Colonic mucosa (tissue), 4 donors: ENCODE data around the gene PKD2. TPM values are rescaled to one million over a fixed set of nuclear protein-coding genes. Genes with fewer than 3 reads are reported as not detected.
A peak's percentile ranks its signal among the peaks of the same experiment; 100 is the strongest.

ENCODE experiments used
- DNase-seq: peaks from one replicate; pipeline ENCODE4 v3.0.0-alpha.2; 2020
- H3K27ac ChIP-seq: fragments of 200-600 bp; one replicate; pipeline ENCODE4 v1.8.0; 2021
- H3K27me3 ChIP-seq: fragments of 200-600 bp; one replicate; pipeline ENCODE4 v1.8.0; 2021
- H3K36me3 ChIP-seq: fragments of 200-600 bp; one replicate; pipeline ENCODE4 v1.8.0; 2021
- H3K4me1 ChIP-seq: fragments of 200-600 bp; one replicate; pipeline ENCODE4 v1.8.0; 2021; ENCODE audit warnings: mild to moderate bottlenecking
- H3K4me3 ChIP-seq: fragments of 200-600 bp; one replicate; pipeline ENCODE4 v1.8.0; 2021
- H3K9ac ChIP-seq, 2 donors: one replicate each; pipeline ENCODE4 v1.7.0; 2013; ENCODE audit warnings: control low read depth in 2 of 2, low read depth in 2 of 2, low read length in 2 of 2
- H3K9me3 ChIP-seq: fragments of 200-600 bp; one replicate; pipeline ENCODE4 v1.8.0; 2021
- intact Hi-C: fragments of 100-400 bp; cut with DNase I; formaldehyde crosslinking; loops from one replicate; pipeline ENCODE4 v1.14.1; 2022
- total RNA-seq, 2 donors: library from RNA; stranded (reverse); fragmentation: NEBNext Ultra II Directional in 1 of 2; extraction: Animal tissue kit (Norgen Biotek cat#: 25700) in 1 of 2; gene quantifications; one replicate each; pipeline ENCODE4 v1.2.1, GENCODE V29; 2021
- TF ChIP-seq, protein P1 (sequence below): fragments of 200-600 bp; IDR thresholded peaks from one replicate; pipeline ENCODE4 v1.8.0; 2022; ENCODE audit warnings: antibody characterized with exemption, mild to moderate bottlenecking
- donor health status: healthy.
- donor health status: DM: no; HTN: no; CAD: no.
- donor health status: DM: no; HTN: no; CAD: no.

PKD2 gene
- total RNA-seq, 2 donors from 2014 or later = 5.9 to 9.2 TPM

GRCh38 chr4:88027611-88028608 lies 20.5 kb downstream of the PKD2 start:
- H3K4me1 ChIP-seq = no peaks in the 10 kb centered on the region
- intact Hi-C loops = no loop called here
- H3K27ac ChIP-seq = no peak overlapping the region
- H3K9me3 ChIP-seq = no peaks in the 10 kb centered on the region
- no peak overlapping the region for H3K4me3 ChIP-seq
- H3K9ac ChIP-seq = no peak overlapping the region
- TF ChIP-seq, protein P1, sequence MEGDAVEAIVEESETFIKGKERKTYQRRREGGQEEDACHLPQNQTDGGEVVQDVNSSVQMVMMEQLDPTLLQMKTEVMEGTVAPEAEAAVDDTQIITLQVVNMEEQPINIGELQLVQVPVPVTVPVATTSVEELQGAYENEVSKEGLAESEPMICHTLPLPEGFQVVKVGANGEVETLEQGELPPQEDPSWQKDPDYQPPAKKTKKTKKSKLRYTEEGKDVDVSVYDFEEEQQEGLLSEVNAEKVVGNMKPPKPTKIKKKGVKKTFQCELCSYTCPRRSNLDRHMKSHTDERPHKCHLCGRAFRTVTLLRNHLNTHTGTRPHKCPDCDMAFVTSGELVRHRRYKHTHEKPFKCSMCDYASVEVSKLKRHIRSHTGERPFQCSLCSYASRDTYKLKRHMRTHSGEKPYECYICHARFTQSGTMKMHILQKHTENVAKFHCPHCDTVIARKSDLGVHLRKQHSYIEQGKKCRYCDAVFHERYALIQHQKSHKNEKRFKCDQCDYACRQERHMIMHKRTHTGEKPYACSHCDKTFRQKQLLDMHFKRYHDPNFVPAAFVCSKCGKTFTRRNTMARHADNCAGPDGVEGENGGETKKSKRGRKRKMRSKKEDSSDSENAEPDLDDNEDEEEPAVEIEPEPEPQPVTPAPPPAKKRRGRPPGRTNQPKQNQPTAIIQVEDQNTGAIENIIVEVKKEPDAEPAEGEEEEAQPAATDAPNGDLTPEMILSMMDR = no peak
- DNase-seq = no peak
- no peaks in the 10 kb centered on the region for H3K27me3 ChIP-seq
- H3K36me3 ChIP-seq = no peaks in the 10 kb centered on the region

DNA sequence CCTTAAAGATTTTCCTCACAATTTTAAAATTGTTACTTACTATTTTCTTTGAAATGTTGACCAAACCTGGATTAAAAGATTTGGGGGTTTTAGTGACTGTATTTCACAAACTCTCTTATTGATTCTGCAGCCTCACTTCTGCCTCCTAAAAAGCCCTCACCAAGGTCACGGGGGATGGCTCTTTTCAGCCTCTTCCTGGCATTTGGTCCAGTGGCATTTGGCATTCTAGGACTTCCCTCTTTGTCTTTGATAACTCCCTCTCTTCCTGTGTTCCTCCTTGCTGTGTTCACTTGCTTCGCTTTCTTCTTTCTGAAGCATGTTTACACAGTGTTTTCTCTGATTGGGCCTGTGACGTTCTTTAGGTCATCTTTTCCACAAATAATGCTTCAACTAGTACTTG lies 21.5 kb downstream of the PKD2 start:
- no peaks in the 10 kb centered on the region for H3K27me3 ChIP-seq
- H3K9ac ChIP-seq = no peak overlapping the region
- no peaks in the 10 kb centered on the region for H3K4me1 ChIP-seq
- no peak overlapping the region for H3K27ac ChIP-seq
- no peak for DNase-seq
- no peaks in the 10 kb centered on the region for H3K36me3 ChIP-seq
- no peak overlapping the region for H3K4me3 ChIP-seq
- TF ChIP-seq, protein P1 = no peak
- no peaks in the 10 kb centered on the region for H3K9me3 ChIP-seq
- intact Hi-C loops = no loop called here

GRCh38 chr4:88029556-88029955 lies 22.1 kb downstream of the PKD2 start:
- Histone ChIP-seq H3K36me3 (no peaks in the 10 kb centered on the region), H3K9ac (no peak overlapping the region), H3K4me3 (no peak overlapping the region), H3K9me3 (no peaks in the 10 kb centered on the region), H3K27ac (no peak overlapping the region), H3K4me1 (no peaks in the 10 kb centered on the region), H3K27me3 (no peaks in the 10 kb centered on the region)
- TF ChIP-seq, protein P1 = no peak
- intact Hi-C loops = no loop called here
- no peak for DNase-seq

DNA sequence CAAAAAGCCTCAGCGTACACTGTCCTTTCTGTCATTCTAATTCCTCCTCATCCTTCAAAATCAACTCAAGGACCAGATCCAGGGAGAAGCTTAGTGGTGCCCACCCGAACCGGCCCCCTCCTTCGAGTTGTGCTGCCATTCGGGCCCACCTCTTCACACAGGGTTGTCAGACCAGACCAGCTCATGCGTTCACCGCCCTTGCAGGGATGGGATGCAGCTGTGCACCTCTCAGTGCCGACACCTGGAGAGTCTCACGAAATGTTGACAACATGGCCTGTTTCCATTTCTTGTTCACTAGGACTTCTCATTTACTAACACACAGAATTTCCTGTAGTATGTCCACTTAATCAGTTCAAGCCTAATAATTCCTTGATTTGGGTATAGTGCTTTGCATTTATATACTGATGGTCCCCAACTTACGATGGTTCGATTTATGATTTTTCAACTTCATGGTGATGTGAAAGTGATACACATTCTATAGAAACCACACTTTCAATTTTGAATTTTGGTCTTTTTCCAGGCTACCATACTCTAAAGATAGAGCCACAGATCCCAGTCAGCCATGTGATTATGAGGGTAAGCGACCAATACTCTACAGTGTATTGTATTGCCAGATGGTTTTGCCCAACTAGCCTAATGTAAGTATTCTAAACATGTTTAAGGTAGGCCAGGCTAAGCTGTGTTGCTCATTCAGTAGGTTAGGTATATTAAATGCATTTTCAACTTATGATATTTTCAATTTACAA lies 23.3 kb downstream of the PKD2 start:
- no peak for DNase-seq
- H3K9ac ChIP-seq = no peak overlapping the region
- H3K36me3 ChIP-seq = no peaks in the 10 kb centered on the region
- intact Hi-C loops = loop anchor here (5.0 to 10.0 kb wide), 2 partner anchors 182 to 424 kb away; partner anchors contain the start of gene HERC5
- no peaks in the 10 kb centered on the region for H3K27me3 ChIP-seq
- TF ChIP-seq, protein P1 = no peak
- no peaks in the 10 kb centered on the region for H3K9me3 ChIP-seq
- H3K27ac ChIP-seq = no peak overlapping the region
- H3K4me1 ChIP-seq = no peaks in the 10 kb centered on the region
- no peak overlapping the region for H3K4me3 ChIP-seq

DNA sequence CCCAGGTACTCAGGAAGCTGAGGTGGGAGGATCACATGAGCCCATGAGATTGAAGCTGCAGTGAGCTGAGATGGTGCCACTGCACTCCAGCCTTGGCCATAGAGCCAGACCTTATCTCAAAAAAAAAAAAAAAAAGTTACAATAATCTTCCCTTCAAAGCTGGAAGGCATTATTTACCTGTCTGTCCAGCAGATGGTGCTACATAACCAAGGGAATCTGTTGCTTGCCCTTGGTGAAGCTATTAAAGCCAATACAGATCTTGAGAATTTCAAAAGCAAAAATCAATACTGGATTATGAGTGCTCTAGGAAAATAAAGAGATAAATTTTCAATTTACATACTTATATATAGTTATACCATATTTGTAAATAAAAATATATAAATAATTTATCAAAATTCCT lies 25.9 kb downstream of the PKD2 start:
- H3K4me1 ChIP-seq = no peaks in the 10 kb centered on the region
- intact Hi-C loops = loop anchor here (5.0 to 10.0 kb wide), 2 partner anchors 179 to 421 kb away; partner anchors contain the start of gene HERC5
- TF ChIP-seq, protein P1 = peak; percentile 60
- H3K27ac ChIP-seq = no peak overlapping the region
- no peak overlapping the region for H3K4me3 ChIP-seq
- H3K9ac ChIP-seq = no peak overlapping the region
- peak; percentile 60 for DNase-seq
- H3K27me3 ChIP-seq = no peaks in the 10 kb centered on the region
- no peaks in the 10 kb centered on the region for H3K9me3 ChIP-seq
- no peaks in the 10 kb centered on the region for H3K36me3 ChIP-seq
